GM23338 (cell line): ENCODE data around the gene TCF7L2. TPM values are rescaled to one million over a fixed set of nuclear protein-coding genes. Genes with fewer than 3 reads are reported as not detected.

Source experiments
- ATAC-seq: fragments of 200-7000 bp; cut with Tn5 transposase; 3 replicates; pipeline ENCODE4 v1.9.1; 2020
- DNase-seq: peaks from one replicate; pipeline ENCODE4 v3.0.0-alpha.2; 2015; ENCODE audit warnings: low spot score
- H2AFZ ChIP-seq: fragments of 200-600 bp; sonication (generic); 2 replicates; pipeline ENCODE4 v1.8.0; 2016; ENCODE audit warnings: antibody characterized with exemption, mild to moderate bottlenecking, moderate library complexity
- H3F3A ChIP-seq: fragments of 200-600 bp; sonication (generic); replicated peaks from 2 replicates; pipeline ENCODE4 v1.8.0; 2017; ENCODE audit warnings: antibody characterized with exemption, mixed run types, low read depth
- H3K27ac ChIP-seq: fragments of 200-600 bp; sonication (generic); 2 replicates; pipeline ENCODE4 v1.6.1; 2016; ENCODE audit warnings: low read depth
- H3K27me3 ChIP-seq: fragments of 200-600 bp; sonication (generic); 2 replicates; pipeline ENCODE4 v1.8.0; 2016; ENCODE audit warnings: mild to moderate bottlenecking, mixed run types, moderate library complexity; ENCODE audit not compliant: insufficient read depth
- H3K36me3 ChIP-seq: fragments of 200-600 bp; sonication (generic); 2 replicates; pipeline ENCODE4 v1.8.0; 2016; ENCODE audit warnings: mild to moderate bottlenecking; ENCODE audit not compliant: insufficient read depth
- H3K4me1 ChIP-seq: fragments of 200-600 bp; sonication (generic); 2 replicates; pipeline ENCODE4 v1.8.0; 2016; ENCODE audit warnings: mild to moderate bottlenecking, moderate library complexity; ENCODE audit not compliant: insufficient read depth
- H3K4me2 ChIP-seq: fragments of 200-600 bp; sonication (generic); 2 replicates; pipeline ENCODE4 v1.7.1; 2017; ENCODE audit warnings: mixed run types
- H3K4me3 ChIP-seq: fragments of 200-600 bp; sonication (generic); 2 replicates; pipeline ENCODE4 v1.6.1; 2016; ENCODE audit warnings: mixed run types
- H3K79me2 ChIP-seq: fragments of 200-600 bp; sonication (generic); replicated peaks from 2 replicates; pipeline ENCODE4 v1.8.0; 2017; ENCODE audit warnings: mild to moderate bottlenecking; ENCODE audit not compliant: insufficient read depth
- H3K9me2 ChIP-seq: fragments of 200-600 bp; sonication (generic); 2 replicates; pipeline ENCODE4 v1.8.0; 2017; ENCODE audit not compliant: insufficient read depth
- H4K20me1 ChIP-seq: fragments of 200-600 bp; sonication (generic); replicated peaks from 2 replicates; pipeline ENCODE4 v1.8.0; 2017; ENCODE audit warnings: mild to moderate bottlenecking; ENCODE audit not compliant: insufficient read depth
- H3K27ac Mint-ChIP-seq: 2 replicates; pipeline ENCODE4 v1.8.0; 2020; ENCODE audit warnings: inconsistent platforms, mild to moderate bottlenecking, moderate library complexity, mixed read lengths
- H3K27me3 Mint-ChIP-seq: 3 replicates; pipeline ENCODE4 v1.8.0; 2022; ENCODE audit warnings: low read depth, mild to moderate bottlenecking, moderate library complexity, mixed read lengths, inconsistent platforms; ENCODE audit not compliant: insufficient read depth, poor library complexity
- H3K36me3 Mint-ChIP-seq: 3 replicates; pipeline ENCODE4 v1.8.0; 2021; ENCODE audit warnings: low read depth, mild to moderate bottlenecking, inconsistent platforms, moderate library complexity, mixed read lengths
- H3K4me1 Mint-ChIP-seq: 3 replicates; pipeline ENCODE4 v1.8.0; 2020; ENCODE audit warnings: mild to moderate bottlenecking, inconsistent platforms, mixed read lengths
- H3K4me3 Mint-ChIP-seq: 3 replicates; pipeline ENCODE4 v1.8.0; 2021; ENCODE audit warnings: moderate library complexity, mild to moderate bottlenecking, inconsistent platforms, mixed read lengths
- H3K9me3 Mint-ChIP-seq: 3 replicates; pipeline ENCODE4 v1.8.0; 2020; ENCODE audit warnings: moderate library complexity, mild to moderate bottlenecking, inconsistent platforms, mixed read lengths
- CREB1 ChIP-seq: fragments of 250-450 bp; sonication (Bioruptor Pico); IDR thresholded peaks from 2 replicates; pipeline ENCODE4 v1.5.0; 2020; ENCODE audit warnings: low read depth, mild to moderate bottlenecking, moderate library complexity
- EZH2 ChIP-seq: fragments of 200-600 bp; sonication (generic); IDR thresholded peaks from one replicate; pipeline ENCODE4 v1.8.0; 2017; ENCODE audit warnings: antibody characterized with exemption, mild to moderate bottlenecking, low read depth; ENCODE audit not compliant: unreplicated experiment
- EZH2phosphoT487 ChIP-seq: fragments of 200-600 bp; sonication (generic); IDR thresholded peaks from one replicate; pipeline ENCODE4 v1.8.1; 2018; ENCODE audit warnings: antibody characterized with exemption; ENCODE audit not compliant: unreplicated experiment
- JUNB ChIP-seq: IDR thresholded peaks from one replicate; pipeline ENCODE4 v1.6.1; 2016; ENCODE audit warnings: antibody characterized with exemption; ENCODE audit not compliant: unreplicated experiment
- NANOG ChIP-seq: IDR thresholded peaks from 2 replicates; pipeline ENCODE4 v1.6.1; 2016; ENCODE audit warnings: antibody characterized with exemption, borderline replicate concordance
- POLR2AphosphoS5 ChIP-seq: IDR thresholded peaks from 2 replicates; pipeline ENCODE4 v1.6.1; 2016; ENCODE audit warnings: antibody characterized with exemption, low read depth
- STAT1 ChIP-seq: IDR thresholded peaks from one replicate; pipeline ENCODE4 v1.6.1; 2016; ENCODE audit warnings: antibody characterized with exemption; ENCODE audit not compliant: unreplicated experiment
- ZNF114 ChIP-seq: fragments of 250-450 bp; sonication (Bioruptor Pico); IDR thresholded peaks from 2 replicates; pipeline ENCODE4 v1.5.0; 2020; ENCODE audit warnings: mild to moderate bottlenecking, moderate library complexity
- ZNF331 ChIP-seq: fragments of 250-450 bp; sonication (Bioruptor Pico); IDR thresholded peaks from 2 replicates; pipeline ENCODE4 v1.5.0; 2020; ENCODE audit warnings: low read depth, mild to moderate bottlenecking, moderate library complexity
- polyA plus RNA-seq: library from polyadenylated mRNA; unstranded; fragments of >200 nt; fragmentation: Nextera tagmentation; extraction: Ambion mirVana; gene quantifications from 2 replicates; pipeline ENCODE4 v1.2.1, GENCODE V29; 2016
- total RNA-seq: library from RNA; depleted of rRNA; stranded (reverse); fragments of >200 nt; shearing (Covaris generic); gene quantifications from 2 replicates; pipeline ENCODE4 v1.2.3, GENCODE V29; 2014
- TF ChIP-seq, protein P1 (sequence below): IDR thresholded peaks from 2 replicates; pipeline ENCODE4 v1.6.1; 2016; ENCODE audit warnings: antibody characterized with exemption
- TF ChIP-seq, protein P2 (sequence below): fragments of 250-450 bp; sonication (Bioruptor Pico); IDR thresholded peaks from 2 replicates; pipeline ENCODE4 v1.5.0; 2020; ENCODE audit warnings: mild to moderate bottlenecking, moderate library complexity
- TF ChIP-seq, protein P3 (sequence below): IDR thresholded peaks from one replicate; pipeline ENCODE4 v1.6.1; 2018; ENCODE audit warnings: antibody characterized with exemption; ENCODE audit not compliant: unreplicated experiment
- TF ChIP-seq, protein P4 (sequence below), 2 experiments: fragments of 200-600 bp in 1 of 2; sonication (generic) in 1 of 2; conservative IDR thresholded peaks; 2 replicates each; pipeline versions ENCODE4 v1.5.1 to v1.6.1; 2016 to 2017; ENCODE audit warnings: antibody characterized with exemption in 2 of 2, low read depth in 2 of 2, mild to moderate bottlenecking in 2 of 2, moderate library complexity in 1 of 2

TCF7L2 gene
- total and polyA plus RNA-seq, 2 experiments from 2014 or later, result 32.2 to 80.8 TPM

DNA sequence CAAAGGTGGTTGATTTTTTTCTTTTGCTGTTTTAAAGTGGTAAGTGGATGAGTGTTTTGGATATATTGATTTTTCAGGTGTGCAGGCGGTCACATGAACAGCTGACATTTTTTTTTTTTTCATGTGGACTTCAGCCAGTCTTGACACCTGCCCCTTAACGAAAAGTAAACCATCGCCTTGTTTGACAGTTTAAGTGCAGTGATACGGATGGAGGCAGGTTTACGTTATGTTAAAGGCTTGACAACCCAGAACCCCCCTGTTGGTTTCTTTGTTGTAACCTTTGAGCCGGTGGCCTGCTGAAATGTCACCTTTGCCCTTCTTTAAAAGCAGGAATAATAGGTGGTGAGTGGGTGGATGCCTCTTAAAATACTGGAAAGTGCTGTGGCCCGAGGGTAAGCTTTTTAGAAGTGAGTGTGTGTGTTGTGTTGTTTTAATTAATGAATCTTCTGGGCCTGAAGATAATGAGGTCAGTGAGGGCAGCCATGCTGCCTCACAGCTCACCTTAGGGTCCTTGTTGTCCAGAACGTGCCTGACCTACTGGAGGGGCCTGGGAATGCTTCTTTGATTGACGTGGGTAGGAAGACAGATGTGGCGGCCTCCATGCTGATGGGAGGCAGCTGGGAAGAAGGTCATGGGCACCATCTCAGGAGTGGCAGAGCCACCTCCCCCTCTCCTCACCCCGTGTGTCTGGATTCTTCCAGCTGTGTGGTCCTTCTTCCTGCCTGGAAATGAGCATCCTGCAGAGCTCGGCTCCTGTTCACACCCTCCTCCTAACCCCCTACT lies 69.8 kb downstream of the TCF7L2 start:
- DNase-seq, result no peak

More for the DNA sequence above, 69.8 kb downstream of the TCF7L2 start:
- peaks cover 14% of the 10 kb centered on the region; the same call in 1 of the 2 replicates for H3F3A ChIP-seq
- H3K4me1 ChIP-seq, result peaks cover 73% of the 10 kb centered on the region
- TF ChIP-seq EZH2, result no peak
- TF ChIP-seq ZNF331 (CRISPR knock-in tag), result no peak
- TF ChIP-seq CREB1 (CRISPR knock-in tag), result no peak
- no peak for TF ChIP-seq STAT1
- TF ChIP-seq, protein P1, sequence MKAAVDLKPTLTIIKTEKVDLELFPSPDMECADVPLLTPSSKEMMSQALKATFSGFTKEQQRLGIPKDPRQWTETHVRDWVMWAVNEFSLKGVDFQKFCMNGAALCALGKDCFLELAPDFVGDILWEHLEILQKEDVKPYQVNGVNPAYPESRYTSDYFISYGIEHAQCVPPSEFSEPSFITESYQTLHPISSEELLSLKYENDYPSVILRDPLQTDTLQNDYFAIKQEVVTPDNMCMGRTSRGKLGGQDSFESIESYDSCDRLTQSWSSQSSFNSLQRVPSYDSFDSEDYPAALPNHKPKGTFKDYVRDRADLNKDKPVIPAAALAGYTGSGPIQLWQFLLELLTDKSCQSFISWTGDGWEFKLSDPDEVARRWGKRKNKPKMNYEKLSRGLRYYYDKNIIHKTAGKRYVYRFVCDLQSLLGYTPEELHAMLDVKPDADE, result no peak
- no peak for TF ChIP-seq ZNF114 (CRISPR knock-in tag)
- TF ChIP-seq, protein P2, sequence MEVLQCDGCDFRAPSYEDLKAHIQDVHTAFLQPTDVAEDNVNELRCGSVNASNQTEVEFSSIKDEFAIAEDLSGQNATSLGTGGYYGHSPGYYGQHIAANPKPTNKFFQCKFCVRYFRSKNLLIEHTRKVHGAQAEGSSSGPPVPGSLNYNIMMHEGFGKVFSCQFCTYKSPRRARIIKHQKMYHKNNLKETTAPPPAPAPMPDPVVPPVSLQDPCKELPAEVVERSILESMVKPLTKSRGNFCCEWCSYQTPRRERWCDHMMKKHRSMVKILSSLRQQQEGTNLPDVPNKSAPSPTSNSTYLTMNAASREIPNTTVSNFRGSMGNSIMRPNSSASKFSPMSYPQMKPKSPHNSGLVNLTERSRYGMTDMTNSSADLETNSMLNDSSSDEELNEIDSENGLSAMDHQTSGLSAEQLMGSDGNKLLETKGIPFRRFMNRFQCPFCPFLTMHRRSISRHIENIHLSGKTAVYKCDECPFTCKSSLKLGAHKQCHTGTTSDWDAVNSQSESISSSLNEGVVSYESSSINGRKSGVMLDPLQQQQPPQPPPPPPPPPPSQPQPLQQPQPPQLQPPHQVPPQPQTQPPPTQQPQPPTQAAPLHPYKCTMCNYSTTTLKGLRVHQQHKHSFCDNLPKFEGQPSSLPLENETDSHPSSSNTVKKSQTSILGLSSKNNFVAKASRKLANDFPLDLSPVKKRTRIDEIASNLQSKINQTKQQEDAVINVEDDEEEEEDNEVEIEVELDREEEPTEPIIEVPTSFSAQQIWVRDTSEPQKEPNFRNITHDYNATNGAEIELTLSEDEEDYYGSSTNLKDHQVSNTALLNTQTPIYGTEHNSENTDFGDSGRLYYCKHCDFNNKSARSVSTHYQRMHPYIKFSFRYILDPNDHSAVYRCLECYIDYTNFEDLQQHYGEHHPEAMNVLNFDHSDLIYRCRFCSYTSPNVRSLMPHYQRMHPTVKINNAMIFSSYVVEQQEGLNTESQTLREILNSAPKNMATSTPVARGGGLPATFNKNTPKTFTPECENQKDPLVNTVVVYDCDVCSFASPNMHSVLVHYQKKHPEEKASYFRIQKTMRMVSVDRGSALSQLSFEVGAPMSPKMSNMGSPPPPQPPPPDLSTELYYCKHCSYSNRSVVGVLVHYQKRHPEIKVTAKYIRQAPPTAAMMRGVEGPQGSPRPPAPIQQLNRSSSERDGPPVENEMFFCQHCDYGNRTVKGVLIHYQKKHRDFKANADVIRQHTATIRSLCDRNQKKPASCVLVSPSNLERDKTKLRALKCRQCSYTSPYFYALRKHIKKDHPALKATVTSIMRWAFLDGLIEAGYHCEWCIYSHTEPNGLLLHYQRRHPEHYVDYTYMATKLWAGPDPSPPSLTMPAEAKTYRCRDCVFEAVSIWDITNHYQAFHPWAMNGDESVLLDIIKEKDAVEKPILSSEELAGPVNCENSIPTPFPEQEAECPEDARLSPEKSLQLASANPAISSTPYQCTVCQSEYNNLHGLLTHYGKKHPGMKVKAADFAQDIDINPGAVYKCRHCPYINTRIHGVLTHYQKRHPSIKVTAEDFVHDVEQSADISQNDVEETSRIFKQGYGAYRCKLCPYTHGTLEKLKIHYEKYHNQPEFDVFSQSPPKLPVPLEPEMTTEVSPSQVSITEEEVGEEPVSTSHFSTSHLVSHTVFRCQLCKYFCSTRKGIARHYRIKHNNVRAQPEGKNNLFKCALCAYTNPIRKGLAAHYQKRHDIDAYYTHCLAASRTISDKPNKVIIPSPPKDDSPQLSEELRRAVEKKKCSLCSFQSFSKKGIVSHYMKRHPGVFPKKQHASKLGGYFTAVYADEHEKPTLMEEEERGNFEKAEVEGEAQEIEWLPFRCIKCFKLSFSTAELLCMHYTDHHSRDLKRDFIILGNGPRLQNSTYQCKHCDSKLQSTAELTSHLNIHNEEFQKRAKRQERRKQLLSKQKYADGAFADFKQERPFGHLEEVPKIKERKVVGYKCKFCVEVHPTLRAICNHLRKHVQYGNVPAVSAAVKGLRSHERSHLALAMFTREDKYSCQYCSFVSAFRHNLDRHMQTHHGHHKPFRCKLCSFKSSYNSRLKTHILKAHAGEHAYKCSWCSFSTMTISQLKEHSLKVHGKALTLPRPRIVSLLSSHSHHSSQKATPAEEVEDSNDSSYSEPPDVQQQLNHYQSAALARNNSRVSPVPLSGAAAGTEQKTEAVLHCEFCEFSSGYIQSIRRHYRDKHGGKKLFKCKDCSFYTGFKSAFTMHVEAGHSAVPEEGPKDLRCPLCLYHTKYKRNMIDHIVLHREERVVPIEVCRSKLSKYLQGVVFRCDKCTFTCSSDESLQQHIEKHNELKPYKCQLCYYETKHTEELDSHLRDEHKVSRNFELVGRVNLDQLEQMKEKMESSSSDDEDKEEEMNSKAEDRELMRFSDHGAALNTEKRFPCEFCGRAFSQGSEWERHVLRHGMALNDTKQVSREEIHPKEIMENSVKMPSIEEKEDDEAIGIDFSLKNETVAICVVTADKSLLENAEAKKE (CRISPR knock-in tag), result no peak
- TF ChIP-seq, protein P3, sequence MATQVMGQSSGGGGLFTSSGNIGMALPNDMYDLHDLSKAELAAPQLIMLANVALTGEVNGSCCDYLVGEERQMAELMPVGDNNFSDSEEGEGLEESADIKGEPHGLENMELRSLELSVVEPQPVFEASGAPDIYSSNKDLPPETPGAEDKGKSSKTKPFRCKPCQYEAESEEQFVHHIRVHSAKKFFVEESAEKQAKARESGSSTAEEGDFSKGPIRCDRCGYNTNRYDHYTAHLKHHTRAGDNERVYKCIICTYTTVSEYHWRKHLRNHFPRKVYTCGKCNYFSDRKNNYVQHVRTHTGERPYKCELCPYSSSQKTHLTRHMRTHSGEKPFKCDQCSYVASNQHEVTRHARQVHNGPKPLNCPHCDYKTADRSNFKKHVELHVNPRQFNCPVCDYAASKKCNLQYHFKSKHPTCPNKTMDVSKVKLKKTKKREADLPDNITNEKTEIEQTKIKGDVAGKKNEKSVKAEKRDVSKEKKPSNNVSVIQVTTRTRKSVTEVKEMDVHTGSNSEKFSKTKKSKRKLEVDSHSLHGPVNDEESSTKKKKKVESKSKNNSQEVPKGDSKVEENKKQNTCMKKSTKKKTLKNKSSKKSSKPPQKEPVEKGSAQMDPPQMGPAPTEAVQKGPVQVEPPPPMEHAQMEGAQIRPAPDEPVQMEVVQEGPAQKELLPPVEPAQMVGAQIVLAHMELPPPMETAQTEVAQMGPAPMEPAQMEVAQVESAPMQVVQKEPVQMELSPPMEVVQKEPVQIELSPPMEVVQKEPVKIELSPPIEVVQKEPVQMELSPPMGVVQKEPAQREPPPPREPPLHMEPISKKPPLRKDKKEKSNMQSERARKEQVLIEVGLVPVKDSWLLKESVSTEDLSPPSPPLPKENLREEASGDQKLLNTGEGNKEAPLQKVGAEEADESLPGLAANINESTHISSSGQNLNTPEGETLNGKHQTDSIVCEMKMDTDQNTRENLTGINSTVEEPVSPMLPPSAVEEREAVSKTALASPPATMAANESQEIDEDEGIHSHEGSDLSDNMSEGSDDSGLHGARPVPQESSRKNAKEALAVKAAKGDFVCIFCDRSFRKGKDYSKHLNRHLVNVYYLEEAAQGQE, result no peak
- no peak for TF ChIP-seq EZH2phosphoT487
- no peak for TF ChIP-seq NANOG
- TF ChIP-seq, protein P4, sequence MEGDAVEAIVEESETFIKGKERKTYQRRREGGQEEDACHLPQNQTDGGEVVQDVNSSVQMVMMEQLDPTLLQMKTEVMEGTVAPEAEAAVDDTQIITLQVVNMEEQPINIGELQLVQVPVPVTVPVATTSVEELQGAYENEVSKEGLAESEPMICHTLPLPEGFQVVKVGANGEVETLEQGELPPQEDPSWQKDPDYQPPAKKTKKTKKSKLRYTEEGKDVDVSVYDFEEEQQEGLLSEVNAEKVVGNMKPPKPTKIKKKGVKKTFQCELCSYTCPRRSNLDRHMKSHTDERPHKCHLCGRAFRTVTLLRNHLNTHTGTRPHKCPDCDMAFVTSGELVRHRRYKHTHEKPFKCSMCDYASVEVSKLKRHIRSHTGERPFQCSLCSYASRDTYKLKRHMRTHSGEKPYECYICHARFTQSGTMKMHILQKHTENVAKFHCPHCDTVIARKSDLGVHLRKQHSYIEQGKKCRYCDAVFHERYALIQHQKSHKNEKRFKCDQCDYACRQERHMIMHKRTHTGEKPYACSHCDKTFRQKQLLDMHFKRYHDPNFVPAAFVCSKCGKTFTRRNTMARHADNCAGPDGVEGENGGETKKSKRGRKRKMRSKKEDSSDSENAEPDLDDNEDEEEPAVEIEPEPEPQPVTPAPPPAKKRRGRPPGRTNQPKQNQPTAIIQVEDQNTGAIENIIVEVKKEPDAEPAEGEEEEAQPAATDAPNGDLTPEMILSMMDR (conservative IDR thresholded peaks at IDR 0.05; ENCODE audit: low read depth in 2 of 2), result no peak
- no peak; the same call in 1 of the 2 replicates for TF ChIP-seq POLR2AphosphoS5
- TF ChIP-seq JUNB, result no peak
- no peaks in the 10 kb centered on the region for H3K9me3 Mint-ChIP-seq
- H3K4me1 Mint-ChIP-seq, result peaks cover 68% of the 10 kb centered on the region
- H4K20me1 ChIP-seq, result peaks cover 94% of the 10 kb centered on the region
- no peak overlapping the region for H3K4me3 ChIP-seq
- no peaks in the 10 kb centered on the region for H3K27me3 ChIP-seq
- peak overlapping the region; percentile 31 for H3K4me2 ChIP-seq
- peaks cover 100% of the 10 kb centered on the region for H3K79me2 ChIP-seq
- H3K27ac ChIP-seq, result no peak overlapping the region
- no peak overlapping the region for H3K4me3 Mint-ChIP-seq
- H3K36me3 ChIP-seq, result no peaks in the 10 kb centered on the region
- H3K27ac Mint-ChIP-seq, result no peak overlapping the region; the same call in 1 of the 2 replicates
- H3K36me3 Mint-ChIP-seq, result peaks cover 5% of the 10 kb centered on the region; the same call in 2 of the 3 replicates
- H2AFZ ChIP-seq, result no peak overlapping the region
- peak; percentile 9 for ATAC-seq
- H3K27me3 Mint-ChIP-seq, result peaks cover 18% of the 10 kb centered on the region
- no peaks in the 10 kb centered on the region for H3K9me2 ChIP-seq
